Astrocyte (in vitro differentiated cells and primary cell): ENCODE data around the gene TRAP1. TPM values are rescaled to one million over a fixed set of nuclear protein-coding genes. Genes with fewer than 3 reads are reported as not detected.
A peak's percentile ranks its signal among the peaks of the same experiment; 100 is the strongest.

Experiments used
- DNase-seq: peaks from one replicate; pipeline ENCODE4 v3.0.0-alpha.2; 2010; ENCODE audit warnings: low read depth
- FAIRE-seq: peaks from 2 replicates; lab custom pipeline; 2011; peaks lifted over from hg19 to GRCh38; lab: Jason Lieb, UNC
- H2AFZ ChIP-seq: 2 replicates; pipeline ENCODE4 v1.6.0; 2012; ENCODE audit warnings: low read depth, low read length, inconsistent platforms
- H3K27ac ChIP-seq: 2 replicates; pipeline ENCODE4 v1.5.1; 2011; ENCODE audit warnings: low read depth, low read length, inconsistent platforms
- H3K27me3 ChIP-seq: 2 replicates; pipeline ENCODE4 v1.6.0; 2011; ENCODE audit warnings: low read length, inconsistent platforms; ENCODE audit not compliant: insufficient read depth
- H3K36me3 ChIP-seq: 2 replicates; pipeline ENCODE4 v1.5.1; 2011; ENCODE audit warnings: low read length, inconsistent platforms; ENCODE audit not compliant: insufficient read depth
- H3K4me1 ChIP-seq: 2 replicates; pipeline ENCODE4 v1.5.1; 2011; ENCODE audit warnings: low read length, inconsistent platforms; ENCODE audit not compliant: insufficient read depth
- H3K4me2 ChIP-seq: 2 replicates; pipeline ENCODE4 v1.6.0; 2012; ENCODE audit warnings: low read length, inconsistent platforms
- H3K4me3 ChIP-seq: 2 replicates; pipeline ENCODE4 v1.5.1; 2011; ENCODE audit warnings: low read depth, mild to moderate bottlenecking, low read length, inconsistent platforms; ENCODE audit not compliant: insufficient read depth
- H3K79me2 ChIP-seq: 2 replicates; pipeline ENCODE4 v1.6.0; 2012; ENCODE audit warnings: mild to moderate bottlenecking, low read length, inconsistent platforms; ENCODE audit not compliant: insufficient read depth
- H3K9ac ChIP-seq: 2 replicates; pipeline ENCODE4 v1.6.0; 2012; ENCODE audit warnings: mild to moderate bottlenecking, low read length, inconsistent platforms
- H3K9me3 ChIP-seq: 2 replicates; pipeline ENCODE4 v1.5.1; 2012; ENCODE audit warnings: low read depth, mild to moderate bottlenecking, low read length, inconsistent platforms; ENCODE audit not compliant: insufficient read depth
- H4K20me1 ChIP-seq: 2 replicates; pipeline ENCODE4 v1.6.0; 2012; ENCODE audit warnings: low read length, inconsistent platforms; ENCODE audit not compliant: insufficient read depth
- H3K27ac Mint-ChIP-seq: one replicate; pipeline ENCODE4 v1.8.0; 2021; ENCODE audit warnings: mild to moderate bottlenecking, mixed read lengths; ENCODE audit not compliant: unreplicated experiment
- H3K27me3 Mint-ChIP-seq: one replicate; pipeline ENCODE4 v1.8.0; 2021; ENCODE audit warnings: low read depth, mixed read lengths; ENCODE audit not compliant: unreplicated experiment
- H3K36me3 Mint-ChIP-seq: one replicate; pipeline ENCODE4 v1.8.0; 2021; ENCODE audit warnings: low read depth, mixed read lengths; ENCODE audit not compliant: unreplicated experiment
- H3K4me1 Mint-ChIP-seq: one replicate; pipeline ENCODE4 v1.8.0; 2021; ENCODE audit warnings: low read depth, mixed read lengths; ENCODE audit not compliant: unreplicated experiment
- H3K4me3 Mint-ChIP-seq: one replicate; pipeline ENCODE4 v1.8.0; 2021; ENCODE audit warnings: mild to moderate bottlenecking, moderate library complexity, mixed read lengths; ENCODE audit not compliant: unreplicated experiment
- H3K9me3 Mint-ChIP-seq: one replicate; pipeline ENCODE4 v1.8.0; 2021; ENCODE audit warnings: mild to moderate bottlenecking, mixed read lengths; ENCODE audit not compliant: unreplicated experiment
- EZH2 ChIP-seq: IDR thresholded peaks from 2 replicates; pipeline ENCODE4 v1.6.1; 2012; ENCODE audit warnings: mild to moderate bottlenecking, low read length, inconsistent platforms; ENCODE audit not compliant: insufficient read depth
- total RNA-seq: library from RNA; stranded (reverse); gene quantifications from 2 replicates; pipeline ENCODE4 v1.2.1, GENCODE V29; 2021
- TF ChIP-seq, protein P1 (sequence below): IDR thresholded peaks from 2 replicates; pipeline ENCODE4 v1.5.1; 2011; ENCODE audit warnings: low read depth, mild to moderate bottlenecking, inconsistent platforms, low read length, moderate library complexity; ENCODE audit not compliant: insufficient read depth

Gene TRAP1
- total RNA-seq, 1 donor from 2014 or later = 63.3 TPM

DNA sequence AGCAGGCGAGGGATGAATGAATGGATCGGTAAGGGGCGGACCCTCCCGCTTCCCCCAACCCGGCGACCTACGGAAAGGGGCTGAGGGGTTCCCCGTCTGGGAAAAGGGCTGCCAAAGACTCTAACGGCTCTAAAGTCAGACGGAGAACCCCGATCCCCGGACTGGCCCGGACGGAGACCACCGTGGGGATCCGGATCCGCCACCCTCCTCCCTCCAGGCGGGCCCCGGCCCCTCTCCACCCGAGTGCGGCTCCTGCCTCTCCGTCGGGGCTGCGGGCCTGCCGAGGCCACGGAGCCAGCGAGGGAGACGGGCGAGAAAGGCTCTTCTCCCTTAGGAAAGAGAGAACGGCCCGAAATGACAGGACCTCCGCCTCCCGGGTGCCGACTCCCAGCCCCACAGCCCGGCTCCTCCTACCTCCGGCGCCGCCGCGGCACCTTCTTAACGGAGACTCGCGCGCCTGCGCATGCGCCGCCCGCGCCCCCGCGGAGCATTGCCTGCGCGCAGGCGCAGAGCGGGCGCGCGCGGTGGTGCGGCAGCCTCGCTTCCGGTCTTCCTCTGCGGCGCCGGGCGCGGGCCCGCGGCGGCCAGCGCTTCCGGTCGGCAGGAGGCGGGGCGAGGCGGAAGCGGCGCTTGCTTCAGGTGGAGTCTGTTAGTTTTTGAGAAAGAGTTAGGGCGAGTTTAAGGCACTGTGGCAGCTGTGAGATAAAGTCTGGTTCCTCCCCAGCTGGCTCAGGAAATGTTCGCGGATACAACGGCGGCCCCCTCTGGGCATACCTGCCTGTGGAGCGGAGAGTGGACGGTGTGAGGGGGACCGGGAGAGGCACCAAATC, 106.0 kb downstream of the TRAP1 start, which contains the start of gene SLX4:
SLX4 (minus strand) TSS at position 461 of the 830 bp plus-strand sequence. CDS start 2,642 bp downstream, outside the sequence.
- Histone ChIP-seq H2AFZ (peak within 1 kb of the TSS; percentile 100), H3K4me3 (peak within 1 kb of the TSS; percentile 95), H3K4me2 (peak within 1 kb of the TSS; percentile 88), H3K36me3 (no peaks in the 10 kb centered on the region), H4K20me1 (peaks cover 9% of the 10 kb centered on the region), H3K4me1 (peaks cover 8% of the 10 kb centered on the region), H3K9ac (peak within 1 kb of the TSS; percentile 95), H3K79me2 (peaks cover 46% of the 10 kb centered on the region), H3K27me3 (no peaks in the 10 kb centered on the region), H3K9me3 (no peaks in the 10 kb centered on the region), H3K27ac (peak within 1 kb of the TSS; percentile 59)
- peaks cover 19% of the 10 kb centered on the region for H3K4me1 Mint-ChIP-seq
- H3K9me3 Mint-ChIP-seq = no peaks in the 10 kb centered on the region
- peak within 1 kb of the TSS; percentile 99 for H3K4me3 Mint-ChIP-seq
- TF ChIP-seq EZH2 = no peak
- TF ChIP-seq, protein P1, sequence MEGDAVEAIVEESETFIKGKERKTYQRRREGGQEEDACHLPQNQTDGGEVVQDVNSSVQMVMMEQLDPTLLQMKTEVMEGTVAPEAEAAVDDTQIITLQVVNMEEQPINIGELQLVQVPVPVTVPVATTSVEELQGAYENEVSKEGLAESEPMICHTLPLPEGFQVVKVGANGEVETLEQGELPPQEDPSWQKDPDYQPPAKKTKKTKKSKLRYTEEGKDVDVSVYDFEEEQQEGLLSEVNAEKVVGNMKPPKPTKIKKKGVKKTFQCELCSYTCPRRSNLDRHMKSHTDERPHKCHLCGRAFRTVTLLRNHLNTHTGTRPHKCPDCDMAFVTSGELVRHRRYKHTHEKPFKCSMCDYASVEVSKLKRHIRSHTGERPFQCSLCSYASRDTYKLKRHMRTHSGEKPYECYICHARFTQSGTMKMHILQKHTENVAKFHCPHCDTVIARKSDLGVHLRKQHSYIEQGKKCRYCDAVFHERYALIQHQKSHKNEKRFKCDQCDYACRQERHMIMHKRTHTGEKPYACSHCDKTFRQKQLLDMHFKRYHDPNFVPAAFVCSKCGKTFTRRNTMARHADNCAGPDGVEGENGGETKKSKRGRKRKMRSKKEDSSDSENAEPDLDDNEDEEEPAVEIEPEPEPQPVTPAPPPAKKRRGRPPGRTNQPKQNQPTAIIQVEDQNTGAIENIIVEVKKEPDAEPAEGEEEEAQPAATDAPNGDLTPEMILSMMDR = no peak
- H3K27me3 Mint-ChIP-seq = no peaks in the 10 kb centered on the region
- DNase-seq (peak; percentile 60), FAIRE-seq (no peak)
- H3K27ac Mint-ChIP-seq = peak within 1 kb of the TSS; percentile 88
- H3K36me3 Mint-ChIP-seq = peaks cover 3% of the 10 kb centered on the region

DNA sequence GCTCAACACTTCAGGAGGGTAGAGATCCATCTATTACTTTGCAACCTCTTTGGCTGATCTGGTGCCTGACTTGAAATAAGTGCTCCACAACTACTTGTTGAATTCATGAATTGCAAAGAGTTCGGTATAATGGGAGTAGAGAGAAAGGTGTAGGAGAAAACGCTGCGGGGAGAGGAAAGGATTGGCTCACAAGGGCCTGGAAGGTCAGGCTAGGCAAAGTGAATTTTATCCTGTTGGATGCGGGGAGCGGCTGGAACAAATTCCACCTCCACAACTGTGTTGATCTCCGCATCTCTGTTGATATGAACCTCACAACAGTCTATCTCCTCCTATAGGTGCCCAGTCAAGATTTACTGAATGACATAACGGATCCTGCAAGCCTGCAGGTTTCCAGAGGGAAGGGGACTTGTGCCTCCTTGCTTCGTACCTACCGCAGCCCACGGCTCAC, 106.6 kb downstream of the TRAP1 start:
- peak overlapping the region; percentile 95 for H3K9ac ChIP-seq
- no peak for TF ChIP-seq EZH2
- TF ChIP-seq, protein P1 = no peak
- peak overlapping the region; percentile 95 for H3K4me3 ChIP-seq
- peaks cover 42% of the 10 kb centered on the region for H3K79me2 ChIP-seq
- no peaks in the 10 kb centered on the region for H3K27me3 ChIP-seq
- H3K4me1 ChIP-seq = peaks cover 8% of the 10 kb centered on the region
- H4K20me1 ChIP-seq = peaks cover 8% of the 10 kb centered on the region
- peak overlapping the region; percentile 89 for H3K4me3 Mint-ChIP-seq
- DNase-seq (no peak), FAIRE-seq (no peak)
- H3K36me3 Mint-ChIP-seq = peaks cover 7% of the 10 kb centered on the region
- no peak overlapping the region for H3K27ac Mint-ChIP-seq
- H2AFZ ChIP-seq = peak overlapping the region; percentile 73
- H3K27me3 Mint-ChIP-seq = no peaks in the 10 kb centered on the region
- no peaks in the 10 kb centered on the region for H3K9me3 Mint-ChIP-seq
- H3K4me1 Mint-ChIP-seq = peaks cover 19% of the 10 kb centered on the region
- H3K9me3 ChIP-seq = no peaks in the 10 kb centered on the region
- H3K27ac ChIP-seq = peak overlapping the region; percentile 55
- no peaks in the 10 kb centered on the region for H3K36me3 ChIP-seq
- H3K4me2 ChIP-seq = peak overlapping the region; percentile 88
